WTC11 (cell line): Measurements from ENCODE around the gene DIS3. TPM values are rescaled to one million over a fixed set of nuclear protein-coding genes. Genes with fewer than 3 reads are reported as not detected.

Source experiments
- ATAC-seq: fragments of 200-7000 bp; cut with Tn5 transposase; 2 replicates; pipeline ENCODE4 v1.10.0; 2021; ENCODE audit warnings: mild to moderate bottlenecking, moderate library complexity
- CTCF ChIA-PET: fragments of 300-600 bp; sonication (Branson Sonifier 250); formaldehyde crosslinking; loops from one replicate; lab custom pipeline; 2021; ENCODE audit warnings: antibody characterized with exemption; lab: Charles Lee
- POLR2A ChIA-PET: fragments of 350-600 bp; sonication (Branson Sonifier 250); formaldehyde crosslinking; loops from one replicate; lab custom pipeline; 2021; ENCODE audit warnings: antibody characterized with exemption; lab: Charles Lee
- DNase-seq: peaks from one replicate; pipeline ENCODE4 v3.0.0; 2021; ENCODE audit warnings: low spot score
- H3K27ac Mint-ChIP-seq: 2 replicates; pipeline ENCODE4 v1.8.0; 2021; ENCODE audit warnings: mixed read lengths
- H3K27me3 Mint-ChIP-seq: 2 replicates; pipeline ENCODE4 v1.8.0; 2021; ENCODE audit warnings: low read depth, mild to moderate bottlenecking, moderate library complexity, mixed read lengths
- H3K36me3 Mint-ChIP-seq: 2 replicates; pipeline ENCODE4 v1.8.0; 2021; ENCODE audit warnings: mixed read lengths
- H3K4me1 Mint-ChIP-seq: 2 replicates; pipeline ENCODE4 v1.8.0; 2022; ENCODE audit warnings: mixed read lengths
- H3K4me3 Mint-ChIP-seq: 2 replicates; pipeline ENCODE4 v1.8.0; 2021; ENCODE audit warnings: mild to moderate bottlenecking, moderate library complexity, mixed read lengths
- H3K9me3 Mint-ChIP-seq: 2 replicates; pipeline ENCODE4 v1.8.0; 2021; ENCODE audit warnings: mixed read lengths
- ARID4B ChIP-seq: sonication (generic); formaldehyde crosslinking; IDR thresholded peaks from 2 replicates; pipeline ENCODE4 v1.8.0; 2023; ENCODE audit warnings: missing genetic modification reagents, mild to moderate bottlenecking, borderline replicate concordance
- CREB1 ChIP-seq: sonication (generic); formaldehyde crosslinking; IDR thresholded peaks from 2 replicates; pipeline ENCODE4 v1.8.0; 2023; ENCODE audit warnings: mild to moderate bottlenecking, missing genetic modification reagents
- CTCF ChIP-seq: fragments of 200-600 bp; IDR thresholded peaks from 2 replicates; pipeline ENCODE4 v1.8.0; 2022; ENCODE audit warnings: antibody characterized with exemption
- E2F4 ChIP-seq: sonication (generic); formaldehyde crosslinking; IDR thresholded peaks from 2 replicates; pipeline ENCODE4 v1.8.1; 2022; ENCODE audit warnings: low read depth, mild to moderate bottlenecking, moderate library complexity, missing genetic modification reagents, borderline replicate concordance
- FOXK1 ChIP-seq: sonication (generic); formaldehyde crosslinking; IDR thresholded peaks from 2 replicates; pipeline ENCODE4 v1.8.0; 2022; ENCODE audit warnings: mild to moderate bottlenecking, moderate library complexity, missing genetic modification reagents
- GABPB1 ChIP-seq: sonication (generic); formaldehyde crosslinking; IDR thresholded peaks from 2 replicates; pipeline ENCODE4 v1.8.1; 2023; ENCODE audit warnings: mild to moderate bottlenecking, missing genetic modification reagents
- GRHL2 ChIP-seq: fragments of 250-450 bp; sonication (Bioruptor Pico); IDR thresholded peaks from 2 replicates; pipeline ENCODE4 v1.8.0; 2022; ENCODE audit warnings: mild to moderate bottlenecking, moderate library complexity; ENCODE audit not compliant: insufficient replicate concordance, severe bottlenecking
- HMGA2 ChIP-seq: fragments of 250-450 bp; sonication (Bioruptor Pico); IDR thresholded peaks from 2 replicates; pipeline ENCODE4 v1.4.0; 2021; ENCODE audit warnings: mild to moderate bottlenecking, moderate library complexity
- IRF2 ChIP-seq: sonication (generic); formaldehyde crosslinking; IDR thresholded peaks from 2 replicates; pipeline ENCODE4 v1.8.0; 2022; ENCODE audit warnings: low read depth, missing genetic modification reagents, borderline replicate concordance
- JUN ChIP-seq: sonication (generic); formaldehyde crosslinking; IDR thresholded peaks from 2 replicates; pipeline ENCODE4 v1.8.0; 2023; ENCODE audit warnings: mild to moderate bottlenecking, missing genetic modification reagents
- NFATC4 ChIP-seq: fragments of 250-450 bp; sonication (Bioruptor Pico); IDR thresholded peaks from 2 replicates; pipeline ENCODE4 v1.9.0; 2021; ENCODE audit warnings: mild to moderate bottlenecking
- ZNF281 ChIP-seq: sonication (generic); formaldehyde crosslinking; IDR thresholded peaks from 2 replicates; pipeline ENCODE4 v1.8.0; 2023; ENCODE audit warnings: mild to moderate bottlenecking, missing genetic modification reagents
- total RNA-seq: library from RNA; stranded (reverse); gene quantifications from 3 replicates; pipeline ENCODE4 v1.2.3, GENCODE V29; 2021
- TF ChIP-seq, protein P1 (sequence below): sonication (generic); formaldehyde crosslinking; conservative IDR thresholded peaks from 2 replicates; pipeline ENCODE4 v1.8.1; 2022; ENCODE audit warnings: mild to moderate bottlenecking, missing genetic modification reagents
- TF ChIP-seq, protein P2 (sequence below): sonication (generic); formaldehyde crosslinking; IDR thresholded peaks from 2 replicates; pipeline ENCODE4 v1.8.1; 2022; ENCODE audit warnings: low read depth, missing genetic modification reagents, borderline replicate concordance

DIS3 gene
- total RNA-seq, 1 experiment from 2014 or later, result 39.9 TPM

- TF ChIP-seq ARID4B, result no peak
- TF ChIP-seq, protein P1, sequence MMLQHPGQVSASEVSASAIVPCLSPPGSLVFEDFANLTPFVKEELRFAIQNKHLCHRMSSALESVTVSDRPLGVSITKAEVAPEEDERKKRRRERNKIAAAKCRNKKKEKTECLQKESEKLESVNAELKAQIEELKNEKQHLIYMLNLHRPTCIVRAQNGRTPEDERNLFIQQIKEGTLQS (CRISPR knock-in tag), result no peak
- TF ChIP-seq, all 79 proteins: peak for 0
Measured at GRCh38 chr13:72763411-72763810, 18.3 kb downstream of the DIS3 start (continued).

- no peak for ATAC-seq
- H3K9me3 Mint-ChIP-seq, result no peaks in the 10 kb centered on the region
- ChIA-PET POLR2A (no interaction called here), CTCF (no interaction called here)
- H3K4me1 Mint-ChIP-seq, result no peaks in the 10 kb centered on the region
- TF ChIP-seq E2F4 (no peak), GRHL2 (CRISPR knock-in tag) (no peak), FOXK1 (CRISPR knock-in tag) (no peak), CREB1 (CRISPR knock-in tag) (no peak), HMGA2 (no peak), IRF2 (no peak), ZNF281 (CRISPR knock-in tag) (no peak), CTCF (no peak), GABPB1 (CRISPR knock-in tag) (no peak), NFATC4 (CRISPR knock-in tag) (no peak), JUN (no peak)
- TF ChIP-seq, protein P2, sequence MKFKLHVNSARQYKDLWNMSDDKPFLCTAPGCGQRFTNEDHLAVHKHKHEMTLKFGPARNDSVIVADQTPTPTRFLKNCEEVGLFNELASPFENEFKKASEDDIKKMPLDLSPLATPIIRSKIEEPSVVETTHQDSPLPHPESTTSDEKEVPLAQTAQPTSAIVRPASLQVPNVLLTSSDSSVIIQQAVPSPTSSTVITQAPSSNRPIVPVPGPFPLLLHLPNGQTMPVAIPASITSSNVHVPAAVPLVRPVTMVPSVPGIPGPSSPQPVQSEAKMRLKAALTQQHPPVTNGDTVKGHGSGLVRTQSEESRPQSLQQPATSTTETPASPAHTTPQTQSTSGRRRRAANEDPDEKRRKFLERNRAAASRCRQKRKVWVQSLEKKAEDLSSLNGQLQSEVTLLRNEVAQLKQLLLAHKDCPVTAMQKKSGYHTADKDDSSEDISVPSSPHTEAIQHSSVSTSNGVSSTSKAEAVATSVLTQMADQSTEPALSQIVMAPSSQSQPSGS (CRISPR knock-in tag), result no peak
- no peak for DNase-seq
- H3K36me3 Mint-ChIP-seq, result peaks cover 41% of the 10 kb centered on the region
- no peak overlapping the region for H3K27ac Mint-ChIP-seq
- H3K27me3 Mint-ChIP-seq, result no peaks in the 10 kb centered on the region
- H3K4me3 Mint-ChIP-seq, result no peak overlapping the region
Measured at GRCh38 chr13:72760189-72760588, 21.5 kb downstream of the DIS3 start.
